ENCODE measurements around the gene ADAMTSL2.

Gene ADAMTSL2

DNA sequence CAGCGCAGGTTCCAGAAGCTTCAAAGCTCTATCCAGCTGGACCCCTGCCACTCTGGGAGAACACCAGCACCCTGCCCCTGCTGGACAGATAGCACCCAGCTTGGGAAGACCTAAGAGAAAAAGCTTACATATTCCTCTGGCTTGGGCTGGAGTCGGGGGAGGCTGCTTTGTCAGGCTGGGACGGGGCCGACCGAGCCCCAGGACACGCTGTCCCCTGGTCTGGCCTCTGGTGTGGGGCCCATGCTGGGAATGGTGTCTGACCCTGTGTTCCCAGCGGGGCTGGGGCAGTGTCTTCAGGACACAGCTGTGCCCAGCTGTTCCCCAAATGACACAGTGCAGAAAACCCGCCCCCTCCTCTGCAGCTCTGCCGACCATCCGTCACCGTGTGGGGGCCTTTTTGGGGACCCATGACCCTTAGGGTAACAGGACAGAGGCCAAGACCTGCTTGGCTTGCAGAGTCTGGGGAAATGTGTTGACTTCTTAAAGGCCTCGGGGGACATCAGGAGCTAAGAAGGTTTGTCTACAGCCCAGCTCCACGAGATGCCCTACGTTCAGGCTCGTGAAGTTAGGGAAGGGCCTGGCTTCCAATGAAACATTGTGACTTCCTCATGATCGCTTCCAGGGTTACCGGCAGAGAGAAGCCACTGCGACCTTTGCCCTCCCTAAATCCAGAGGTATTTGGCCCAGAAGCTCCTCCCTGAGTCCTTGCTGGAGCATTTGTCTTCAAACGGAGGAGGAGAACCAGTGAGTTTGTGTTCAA is 35.2 kb upstream of the ADAMTSL2 start:
- no peak for DNase-seq (ENCODE audit: low read depth in 2 of 2, low spot score in 1 of 2)

DNA sequence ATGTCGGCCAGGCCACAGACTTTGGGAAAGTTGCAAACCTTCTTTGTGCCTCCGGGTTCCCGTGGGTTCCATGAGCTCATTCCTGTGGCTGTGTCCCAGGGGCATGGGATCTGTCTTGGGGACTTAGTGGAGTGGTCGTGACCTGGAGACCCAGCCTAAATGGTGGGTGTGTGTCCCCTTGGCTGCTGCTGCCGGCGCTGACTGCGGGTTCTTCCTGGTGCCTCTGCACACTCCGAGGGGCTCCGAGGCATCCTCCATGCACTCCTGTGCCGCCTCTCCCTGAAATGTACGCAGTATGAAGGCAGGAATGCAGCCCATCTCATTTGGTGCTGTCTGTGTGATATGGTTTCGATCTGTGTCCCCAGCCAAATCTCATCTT is 34.6 kb upstream of the ADAMTSL2 start:
- DNase-seq (ENCODE audit: low read depth in 2 of 2, low spot score in 1 of 2), result no peak

DNA sequence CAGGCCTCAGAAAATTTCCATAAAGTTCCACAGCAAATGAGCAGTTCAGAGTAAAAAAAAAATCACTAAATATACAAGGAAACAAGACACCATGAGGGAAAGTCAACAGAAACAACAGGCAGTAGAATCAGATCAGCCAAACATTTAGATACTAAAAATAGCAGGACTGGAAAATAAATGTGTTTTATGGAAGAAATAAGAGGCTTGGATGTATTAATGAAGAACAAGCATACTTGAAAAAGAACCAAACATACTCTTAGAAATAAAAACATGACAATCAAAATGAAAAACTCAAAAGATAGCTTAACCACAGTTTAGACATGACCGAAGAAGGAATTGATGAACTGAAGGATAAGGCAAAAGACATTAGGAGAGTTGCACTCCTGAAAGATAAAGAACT is 32.4 kb upstream of the ADAMTSL2 start:
- DNase-seq (ENCODE audit: low read depth in 2 of 2, low spot score in 1 of 2), result no peak

DNA sequence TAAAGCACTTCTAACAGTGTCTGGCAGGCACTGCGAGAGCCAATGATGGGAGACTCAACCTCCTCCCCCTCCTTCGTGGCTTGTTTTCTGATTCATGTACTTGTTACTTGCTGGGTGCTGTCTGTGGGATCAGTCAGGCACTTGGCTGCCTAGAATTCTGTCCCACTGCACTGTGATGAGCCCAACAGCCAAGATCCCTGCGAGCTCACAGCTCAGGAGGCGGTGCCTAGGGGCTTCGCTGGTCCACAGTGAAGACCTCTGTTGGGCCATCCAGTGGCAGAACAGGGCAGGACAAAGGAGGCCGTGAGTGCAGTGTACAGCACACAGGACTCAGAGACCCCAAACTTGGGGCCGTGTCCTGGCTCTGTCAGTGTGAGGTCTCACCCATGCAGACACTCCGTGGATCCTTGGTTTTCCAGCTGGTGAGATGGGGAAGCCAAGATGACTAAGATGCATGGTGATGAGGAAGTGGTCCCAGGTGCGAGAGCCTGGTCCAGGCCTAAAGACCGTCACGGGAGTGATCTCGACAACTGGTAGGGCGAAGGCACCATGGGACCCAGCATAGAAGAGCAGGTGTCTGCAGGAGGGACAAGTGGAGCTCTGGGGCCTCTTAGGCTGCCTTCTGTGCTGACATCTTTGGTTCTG is 29.2 kb upstream of the ADAMTSL2 start:
- DNase-seq (ENCODE audit: low read depth in 2 of 2, low spot score in 1 of 2), result no peak

DNA sequence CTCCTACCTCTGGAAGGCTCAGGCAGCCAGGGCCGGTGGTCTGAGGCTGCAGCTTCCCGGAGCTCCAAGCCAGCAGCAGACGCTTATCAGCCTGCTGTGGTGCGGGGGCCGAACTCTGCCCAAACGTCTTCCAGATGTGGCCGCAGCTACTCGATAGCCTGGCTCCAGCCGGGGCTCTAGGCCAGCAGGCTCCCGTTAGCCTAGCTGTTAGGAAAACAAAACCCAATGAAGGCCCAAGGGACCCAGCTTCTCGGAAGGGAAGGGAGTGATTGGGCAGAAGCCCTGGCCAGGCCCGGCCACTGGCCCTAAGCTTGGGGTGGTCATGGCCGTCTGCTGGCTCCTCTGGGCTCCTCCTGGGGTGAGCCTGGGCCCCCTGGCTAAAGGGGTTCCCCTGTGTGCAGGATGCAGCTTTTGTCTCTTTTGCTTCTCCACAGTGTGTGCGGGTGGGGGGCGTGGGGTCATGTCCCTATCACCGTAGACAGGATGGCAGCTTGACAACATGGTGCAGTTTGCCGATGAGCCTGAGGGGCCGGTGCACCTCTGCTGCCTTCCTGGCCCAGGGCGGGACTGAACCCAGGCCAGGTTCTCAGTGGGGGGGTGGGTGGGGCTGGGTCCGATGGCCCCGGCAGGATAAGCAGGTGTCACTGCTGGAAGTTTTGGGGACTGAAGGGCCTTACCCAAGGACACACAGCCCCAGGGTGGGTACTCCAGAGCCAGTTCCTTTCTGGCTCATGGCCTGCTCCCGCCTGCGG is 28.4 kb upstream of the ADAMTSL2 start:
- no peak for DNase-seq (ENCODE audit: low read depth in 2 of 2, low spot score in 1 of 2)

DNA sequence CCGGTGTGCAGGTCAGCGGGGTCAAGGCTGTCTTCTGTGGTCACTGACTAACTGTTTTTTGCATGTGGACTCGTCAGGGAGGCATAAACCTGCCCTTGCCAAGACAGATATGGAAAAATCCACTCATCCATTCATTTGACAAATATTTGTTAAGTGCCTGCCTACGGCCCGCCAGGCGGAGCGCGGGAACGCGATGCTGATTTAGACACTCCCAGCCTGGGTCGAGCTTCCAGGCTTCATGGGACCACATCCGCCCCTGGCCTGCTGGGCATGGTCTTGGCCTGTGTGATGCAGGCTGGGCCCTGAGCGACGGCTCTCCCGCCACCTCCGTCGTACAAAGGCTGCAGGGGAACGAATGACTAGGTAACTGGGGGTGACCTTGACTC is 27.9 kb upstream of the ADAMTSL2 start:
- no peak for DNase-seq (ENCODE audit: low read depth in 2 of 2, low spot score in 1 of 2)

DNA sequence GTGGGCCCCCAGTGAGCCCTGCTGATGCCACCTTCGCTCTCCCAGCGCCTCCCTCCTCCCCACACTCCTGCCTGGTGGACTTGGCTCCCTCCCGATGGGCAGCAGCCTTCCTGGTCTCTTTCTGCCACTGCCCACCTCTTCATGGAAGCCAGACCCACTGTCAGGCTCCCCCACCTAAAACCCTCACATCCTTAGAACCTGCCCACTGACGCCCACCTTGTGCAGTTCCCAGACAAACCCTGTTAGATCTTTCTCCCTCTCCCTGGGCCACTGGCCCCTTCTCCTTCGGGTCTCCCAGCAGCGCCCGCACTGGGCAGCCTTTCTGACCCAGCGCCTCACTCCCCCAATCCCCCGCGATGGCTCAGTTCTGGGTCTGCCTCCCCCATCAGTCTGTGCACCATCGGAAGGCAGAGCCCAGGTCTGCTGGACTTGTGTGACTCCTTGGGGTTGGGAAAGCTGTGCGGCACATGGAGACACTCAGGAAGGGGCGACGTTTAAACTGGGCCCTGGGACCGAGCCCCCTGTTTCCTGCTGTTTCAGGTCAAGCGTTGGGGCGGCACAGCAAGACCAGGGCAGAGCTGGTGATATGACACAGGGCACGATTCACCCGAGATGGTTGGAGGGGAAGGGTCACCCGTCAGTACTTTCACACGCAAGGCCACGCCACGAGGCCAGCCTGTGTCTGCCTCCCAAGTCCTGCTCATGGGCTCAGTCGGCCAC is 27.1 kb upstream of the ADAMTSL2 start:
- DNase-seq (ENCODE audit: low read depth in 2 of 2, low spot score in 1 of 2), result no peak

DNA sequence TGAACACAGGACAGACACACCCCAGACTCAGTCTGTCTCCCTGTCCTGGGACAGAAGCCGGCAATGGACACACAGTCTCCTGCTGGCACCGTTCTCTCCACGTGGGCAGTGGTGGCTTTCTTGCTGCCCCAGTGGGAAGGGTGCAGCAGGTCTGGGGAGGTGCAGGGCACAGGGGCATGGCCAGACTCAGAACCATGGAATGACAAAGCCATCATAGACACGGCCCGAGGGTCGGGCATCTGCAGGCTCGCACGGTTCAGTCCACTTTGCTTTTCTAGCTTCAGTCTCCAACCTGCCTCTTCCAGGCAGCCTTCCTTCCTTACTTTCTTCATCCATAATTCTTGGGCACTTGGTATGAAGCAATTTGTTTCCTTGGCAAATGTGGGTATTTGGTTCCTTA is 26.5 kb upstream of the ADAMTSL2 start:
- DNase-seq (ENCODE audit: low read depth in 2 of 2, low spot score in 1 of 2), result no peak

DNA sequence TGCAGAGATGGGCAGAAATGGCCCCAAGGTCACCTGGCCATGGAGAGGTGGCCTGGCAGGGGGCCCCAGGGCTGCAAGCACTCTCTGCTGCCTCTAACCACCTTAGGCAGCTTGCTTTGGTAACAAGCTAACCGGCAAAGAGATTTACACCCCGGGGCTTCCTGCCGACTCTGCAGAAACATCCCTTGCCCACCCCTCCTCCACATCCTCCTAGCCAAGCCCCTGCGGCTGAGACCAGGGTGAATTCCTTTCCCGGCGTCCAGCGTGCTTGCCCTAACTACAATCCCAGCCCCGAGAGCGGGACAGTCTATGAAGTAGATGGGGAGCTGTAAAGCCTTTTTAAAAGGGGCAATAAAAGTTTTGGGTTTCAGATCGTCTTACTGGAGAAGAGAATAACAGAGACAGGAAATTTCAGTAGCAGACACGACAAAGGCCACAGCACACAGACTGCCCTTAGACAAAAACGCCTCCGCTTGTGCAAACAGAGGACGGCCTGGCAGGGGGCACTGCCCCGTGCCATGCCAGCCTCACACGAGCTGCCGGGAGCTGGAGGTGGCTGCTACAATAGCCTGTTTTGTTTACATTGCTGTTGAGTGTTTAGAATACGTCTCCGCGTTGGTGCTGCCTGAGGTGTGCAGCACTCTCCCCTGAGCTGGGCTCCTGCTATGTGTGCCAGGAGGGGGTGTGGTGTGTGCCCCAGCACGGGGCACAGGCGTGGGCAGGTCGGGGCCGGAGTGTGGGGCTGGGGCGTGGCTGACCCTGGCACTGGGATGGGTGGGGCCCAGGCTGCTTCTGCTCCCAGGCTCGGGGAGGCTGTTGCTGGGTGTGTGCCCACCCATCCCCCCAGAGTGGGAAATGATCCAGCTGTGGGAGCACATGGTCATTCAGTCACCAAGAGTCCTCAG is 25.1 kb upstream of the ADAMTSL2 start:
- DNase-seq (ENCODE audit: low read depth in 2 of 2, low spot score in 1 of 2), result no peak

DNA sequence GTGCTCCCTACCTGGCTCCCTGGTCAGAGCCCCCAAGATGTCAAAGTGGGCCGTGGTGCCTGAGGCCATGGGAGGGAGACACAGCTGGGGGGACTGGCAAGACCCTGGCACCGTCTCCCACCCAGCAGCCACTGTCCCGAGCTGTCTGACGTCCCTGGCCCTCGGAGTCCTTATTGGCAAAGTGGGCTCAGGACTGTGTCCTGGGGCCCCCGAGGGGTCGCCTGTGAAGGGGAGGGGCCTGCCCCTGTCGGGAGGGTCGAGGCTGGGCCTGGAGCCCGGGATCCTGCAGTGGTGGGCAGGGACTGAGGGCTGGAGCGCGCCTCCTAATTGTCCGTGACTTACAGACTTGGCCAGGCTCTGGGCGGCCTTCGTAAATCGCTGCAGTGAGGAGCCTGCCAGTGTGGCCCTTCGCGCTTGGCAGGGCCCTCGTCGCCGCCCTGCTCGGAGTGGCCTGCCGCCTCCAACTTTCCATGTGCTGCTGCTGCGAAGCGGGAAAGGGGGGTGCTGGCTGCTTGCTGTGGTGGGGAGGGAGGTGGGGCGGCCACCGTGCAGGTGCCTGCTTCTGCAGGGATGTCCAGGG is 23.5 kb upstream of the ADAMTSL2 start:
- DNase-seq (ENCODE audit: low read depth in 2 of 2, low spot score in 1 of 2), result no peak

DNA sequence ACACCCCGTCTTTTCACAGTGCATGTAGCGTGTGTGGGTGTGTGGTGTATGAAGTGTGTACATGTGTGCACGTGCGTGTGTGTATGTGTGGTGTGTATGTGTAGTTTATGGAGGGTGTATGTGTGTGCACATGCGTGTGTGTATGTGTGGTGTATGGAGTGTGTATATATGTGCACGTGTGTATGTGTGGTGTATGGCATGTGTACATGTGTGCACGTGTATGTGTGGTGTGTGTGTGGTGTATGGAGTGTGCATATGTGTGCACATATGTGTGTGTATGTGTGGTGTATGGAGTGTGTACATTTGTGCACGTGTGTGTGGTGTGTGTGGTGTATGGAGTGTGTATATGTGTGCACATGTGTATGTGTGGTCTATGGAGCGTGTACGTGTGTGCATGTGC is 22.9 kb upstream of the ADAMTSL2 start:
- no peak for DNase-seq (ENCODE audit: low read depth in 2 of 2, low spot score in 1 of 2)

DNA sequence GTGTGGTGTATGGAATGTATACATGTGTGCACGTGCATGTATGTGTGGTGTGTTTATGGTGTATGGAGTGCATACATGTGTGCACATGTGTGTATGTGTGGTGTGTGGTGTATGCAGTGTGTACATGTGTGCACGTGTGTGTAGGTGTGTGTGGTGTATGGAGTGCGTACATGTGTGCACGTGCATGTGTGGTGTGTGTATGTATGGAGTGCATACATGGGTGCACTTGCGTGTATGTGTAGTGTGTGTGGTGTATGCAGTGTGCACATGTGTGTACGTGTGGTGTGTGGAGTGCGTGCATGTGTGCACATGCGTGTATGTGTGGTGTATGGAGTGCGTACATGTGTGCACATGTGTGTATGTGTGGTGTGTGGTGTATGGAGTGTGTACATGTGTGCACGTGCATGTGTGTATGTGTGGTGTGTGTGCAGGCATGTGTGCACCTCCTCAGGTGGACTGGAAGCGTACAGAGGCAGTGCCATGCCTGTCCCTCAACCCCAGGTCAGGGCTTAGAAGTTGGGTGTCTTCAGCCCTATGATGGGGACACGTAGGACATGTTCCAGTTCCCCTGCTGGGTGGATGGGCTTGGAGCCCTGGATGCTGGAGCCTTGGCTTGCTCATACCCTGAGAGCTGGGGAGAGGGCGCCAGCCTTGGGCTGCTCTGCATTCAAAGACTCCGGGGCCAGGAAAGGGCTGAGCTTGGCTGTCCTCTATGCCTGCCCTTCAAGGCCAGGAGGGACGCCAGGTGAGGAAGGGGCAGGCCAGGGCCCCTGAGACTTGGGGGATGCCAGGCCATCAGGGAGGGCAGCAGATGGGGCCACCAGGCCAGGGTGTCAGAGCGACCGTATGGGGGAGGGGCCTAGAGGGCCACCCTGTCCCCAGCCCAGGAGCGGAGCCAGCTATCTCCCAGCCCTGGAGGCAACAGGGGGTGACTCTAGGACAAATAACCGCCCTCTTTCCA is 22.0 kb upstream of the ADAMTSL2 start:
- DNase-seq (ENCODE audit: low read depth in 2 of 2, low spot score in 1 of 2), result no peak

DNA sequence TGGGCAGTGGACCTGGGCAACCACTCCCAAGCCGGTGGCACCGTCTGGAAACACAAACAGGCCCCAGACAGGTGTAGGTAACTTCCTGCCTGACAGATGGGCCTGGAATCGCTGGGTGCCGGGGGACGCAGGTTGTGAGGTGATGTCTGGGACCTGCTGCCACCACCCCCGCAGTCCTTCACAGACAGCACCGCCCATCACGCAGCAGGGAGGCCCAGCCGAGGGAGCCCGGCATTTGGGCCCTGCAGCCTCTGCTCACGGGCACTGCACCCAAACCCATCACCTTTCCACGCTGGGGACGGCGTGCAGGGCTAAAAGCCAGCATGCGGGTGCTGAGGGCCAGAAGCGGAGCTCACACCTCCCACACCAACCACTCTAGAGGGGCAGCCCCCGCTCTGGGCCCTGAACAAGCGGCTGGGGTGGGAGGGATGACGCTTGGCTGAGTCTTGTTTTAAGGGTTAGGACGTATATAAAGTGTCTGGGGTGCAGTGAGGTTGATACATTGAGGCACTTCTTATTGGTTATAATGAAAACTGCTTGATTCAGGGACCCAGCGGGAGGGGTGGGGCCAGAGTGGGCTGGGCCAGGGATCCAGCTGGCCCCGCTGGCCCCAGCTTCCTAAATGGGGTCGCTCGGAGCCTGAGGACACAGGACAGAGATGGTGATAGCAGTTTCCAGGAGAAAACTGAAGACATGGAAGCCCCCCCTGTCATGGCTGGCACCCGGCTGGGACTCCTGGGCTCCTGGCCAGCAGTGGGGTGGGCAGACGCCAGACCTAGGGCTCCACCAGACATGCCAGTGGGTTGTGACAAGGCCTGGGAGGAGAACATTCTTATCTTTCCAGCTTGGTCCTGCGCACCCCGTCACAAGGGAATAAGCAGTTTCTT is 21.0 kb upstream of the ADAMTSL2 start:
- DNase-seq (ENCODE audit: low read depth in 2 of 2, low spot score in 1 of 2), result no peak

DNA sequence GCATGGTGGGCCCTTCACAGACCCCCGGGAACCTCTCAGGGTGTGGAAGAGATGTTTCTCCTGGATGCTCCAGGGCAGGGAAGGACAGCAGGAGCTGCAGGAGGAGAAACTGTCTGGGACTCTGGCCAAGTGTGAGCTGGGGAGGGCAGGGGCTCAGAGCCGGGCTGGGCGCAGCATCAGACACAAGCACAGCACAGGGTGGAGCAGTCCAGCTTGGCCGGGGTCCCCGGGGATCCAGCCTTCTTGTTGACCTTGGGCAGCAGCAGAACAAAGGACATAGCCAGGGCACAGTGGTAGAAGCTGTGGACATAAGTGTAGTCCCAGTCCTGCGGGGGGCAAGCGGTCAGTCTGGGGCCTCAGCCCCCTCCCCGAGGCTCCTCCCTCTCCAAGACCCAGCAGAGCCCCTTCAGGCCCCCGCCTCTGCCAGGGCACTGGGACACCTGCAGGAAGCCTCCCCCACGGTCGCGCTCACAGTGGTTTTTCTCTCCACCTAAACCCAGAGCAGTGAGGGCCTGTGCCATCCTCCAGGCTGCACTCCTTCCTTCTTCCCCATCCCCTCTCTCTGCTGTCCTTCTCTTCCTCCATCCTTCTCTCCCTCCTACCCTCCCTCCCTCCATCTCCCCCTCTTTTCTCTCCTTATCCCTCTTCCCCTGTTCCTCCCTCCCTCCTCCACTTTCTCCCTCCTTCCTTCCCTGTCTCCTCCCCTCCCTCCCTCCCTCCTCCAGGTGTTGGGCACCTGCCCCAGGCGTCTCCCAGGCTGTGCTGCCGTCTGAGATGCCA is 19.9 kb upstream of the ADAMTSL2 start:
- DNase-seq (ENCODE audit: low read depth in 2 of 2, low spot score in 1 of 2), result no peak

DNA sequence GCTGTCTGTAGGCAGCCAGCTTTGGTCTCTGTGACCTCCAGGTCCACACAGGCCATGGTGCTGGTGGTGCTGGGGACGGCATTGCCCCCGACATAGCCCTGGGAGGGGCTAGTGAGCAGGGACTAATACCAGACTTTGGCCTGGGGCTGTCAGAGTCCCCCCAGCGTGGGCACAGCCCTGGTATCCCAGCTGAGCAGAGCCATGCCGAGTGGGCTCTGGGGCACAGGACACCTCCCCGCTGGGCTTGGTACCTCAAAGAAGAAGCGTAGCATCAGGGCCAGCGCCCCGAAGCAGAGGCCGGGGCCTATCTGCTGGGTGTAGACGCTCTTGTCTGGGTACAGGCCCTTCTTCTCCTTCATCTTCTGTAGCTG is 19.3 kb upstream of the ADAMTSL2 start:
- DNase-seq (ENCODE audit: low read depth in 2 of 2, low spot score in 1 of 2), result no peak

DNA sequence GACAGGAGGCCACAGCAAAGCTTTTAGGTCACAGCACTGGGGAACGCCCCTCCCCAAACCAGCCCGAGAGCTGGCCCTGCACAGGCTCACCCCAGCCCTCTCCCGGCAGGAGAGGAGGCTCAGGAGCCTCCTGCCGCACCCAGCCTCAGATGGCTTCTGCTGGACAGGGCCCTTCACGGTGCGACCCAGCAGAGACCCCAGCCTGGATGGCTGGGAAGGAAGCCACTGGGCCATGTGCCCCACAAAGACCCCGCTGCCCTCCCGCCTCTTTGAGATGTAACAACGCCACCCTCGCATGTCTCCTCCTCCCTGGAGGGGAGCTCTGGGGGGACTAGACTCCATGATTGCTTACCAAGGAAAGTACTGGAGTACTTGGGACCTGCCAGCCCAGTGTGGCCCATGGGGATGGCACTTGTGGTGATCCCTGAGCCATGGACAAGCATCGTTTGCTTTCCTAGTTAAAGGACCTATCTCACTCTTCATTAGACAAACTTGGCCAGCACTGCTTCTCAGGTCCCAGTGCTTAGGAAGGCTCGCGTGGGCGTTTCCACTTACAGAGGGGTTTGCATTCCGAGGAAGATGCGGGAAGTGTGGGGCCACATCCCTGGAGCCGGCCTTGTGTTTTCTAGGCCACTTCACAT is 18.8 kb upstream of the ADAMTSL2 start:
- no peak for DNase-seq (ENCODE audit: low read depth in 2 of 2, low spot score in 1 of 2)

Data from stimulated activated CD8-positive, alpha-beta memory T cell treated with anti-CD3 and anti-CD28 coated beads, Interleukin-4, amount 100 ng/mL, for 4 hours (primary cell).